Stimulated activated effector memory CD8-positive, alpha-beta T cell treated with anti-CD3 and anti-CD28 coated beads, Interleukin-12 subunit alpha, Interleukin-12 subunit beta, amount 100 ng/mL, for 72 hours (primary cell): ENCODE results near the gene PSENEN.

Experiments
- ATAC-seq: fragments of 150-1000 bp; cut with Tn5 transposase; 2 replicates; pipeline ENCODE4 v1.10.0; 2021
- DNase-seq, 2 donors: peaks; one replicate each; pipeline ENCODE4 v3.0.0; 2021 to 2022; ENCODE audit warnings: low spot score in 2 of 2
- H3K27ac Mint-ChIP-seq: one replicate; pipeline ENCODE4 v1.8.0; 2022; ENCODE audit warnings: mild to moderate bottlenecking, mixed read lengths
- H3K36me3 Mint-ChIP-seq: one replicate; pipeline ENCODE4 v1.8.0; 2022; ENCODE audit warnings: mild to moderate bottlenecking, mixed read lengths
- H3K4me1 Mint-ChIP-seq: one replicate; pipeline ENCODE4 v1.8.0; 2022; ENCODE audit warnings: mixed read lengths
- H3K4me3 Mint-ChIP-seq: one replicate; pipeline ENCODE4 v1.8.0; 2022; ENCODE audit warnings: mild to moderate bottlenecking, mixed read lengths
- H3K9me3 Mint-ChIP-seq: one replicate; pipeline ENCODE4 v1.8.0; 2022; ENCODE audit warnings: mixed read lengths

PSENEN gene

GRCh38 chr19:35738021-35738886 lies 7.2 kb upstream of the PSENEN start:
- Mint-ChIP-seq H3K4me1 (peaks cover 63% of the 10 kb centered on the region), H3K4me3 (peak overlapping the region; percentile 94), H3K36me3 (peaks cover 98% of the 10 kb centered on the region), H3K27ac (peak overlapping the region; percentile 81), H3K9me3 (no peaks in the 10 kb centered on the region)
- no peak for DNase-seq
- no peak for ATAC-seq

- no peak for DNase-seq
- Mint-ChIP-seq H3K27ac (peak overlapping the region; percentile 67), H3K4me3 (peak overlapping the region; percentile 94), H3K4me1 (peaks cover 66% of the 10 kb centered on the region), H3K9me3 (no peaks in the 10 kb centered on the region), H3K36me3 (peaks cover 92% of the 10 kb centered on the region)
- ATAC-seq: no peak
Measured at GRCh38 chr19:35738887-35739229, 6.6 kb upstream of the PSENEN start.

GRCh38 chr19:35739275-35740107 lies 6.0 kb upstream of the PSENEN start:
- Mint-ChIP-seq H3K36me3 (peaks cover 88% of the 10 kb centered on the region), H3K4me1 (peaks cover 66% of the 10 kb centered on the region), H3K9me3 (no peaks in the 10 kb centered on the region), H3K27ac (peak overlapping the region; percentile 67), H3K4me3 (peak overlapping the region; percentile 94)
- ATAC-seq: no peak
- no peak for DNase-seq

GRCh38 chr19:35740108-35740422 lies 5.4 kb upstream of the PSENEN start:
- H3K9me3 Mint-ChIP-seq: no peaks in the 10 kb centered on the region
- DNase-seq: no peak
- peak; percentile 11 for ATAC-seq

GRCh38 chr19:35740423-35741202 lies 4.8 kb upstream of the PSENEN start:
- peaks cover 88% of the 10 kb centered on the region for H3K36me3 Mint-ChIP-seq
- H3K4me1 Mint-ChIP-seq: peaks cover 67% of the 10 kb centered on the region
- peak; percentile 87 to 98 for DNase-seq
- H3K27ac Mint-ChIP-seq: peak overlapping the region; percentile 94
- peak; percentile 78 for ATAC-seq
- peak overlapping the region; percentile 94 for H3K4me3 Mint-ChIP-seq
- no peaks in the 10 kb centered on the region for H3K9me3 Mint-ChIP-seq

More at GRCh38 chr19:35740108-35740422, 5.4 kb upstream of the PSENEN start:
- peaks cover 66% of the 10 kb centered on the region for H3K4me1 Mint-ChIP-seq
- H3K36me3 Mint-ChIP-seq: peaks cover 88% of the 10 kb centered on the region
- H3K4me3 Mint-ChIP-seq: peak overlapping the region; percentile 94
- H3K27ac Mint-ChIP-seq: peak overlapping the region; percentile 94

- Mint-ChIP-seq H3K4me1 (peaks cover 69% of the 10 kb centered on the region), H3K36me3 (peaks cover 82% of the 10 kb centered on the region), H3K9me3 (no peaks in the 10 kb centered on the region), H3K27ac (peak overlapping the region; percentile 94), H3K4me3 (peak overlapping the region; percentile 94)
- DNase-seq: no peak
- ATAC-seq: no peak
Measured at GRCh38 chr19:35741203-35741515, 4.3 kb upstream of the PSENEN start.

- Mint-ChIP-seq H3K9me3 (no peaks in the 10 kb centered on the region), H3K4me1 (peaks cover 70% of the 10 kb centered on the region), H3K4me3 (peak within 1 kb of the TSS; percentile 94), H3K27ac (peak within 1 kb of the TSS; percentile 99), H3K36me3 (peaks cover 72% of the 10 kb centered on the region)
- peak; percentile 67 to 83 for DNase-seq
- ATAC-seq: peak; percentile 3
Measured at GRCh38 chr19:35742121-35742724, 3.2 kb upstream of the PSENEN start, which contains the start of gene IGFLR1. TSS of gene IGFLR1 (minus strand) at chr19:35742452. CDS start at chr19:35741180, 1,272 bp downstream.

GRCh38 chr19:35743640-35744429 lies 1.6 kb upstream of the PSENEN start:
- Mint-ChIP-seq H3K4me1 (peaks cover 71% of the 10 kb centered on the region), H3K9me3 (no peaks in the 10 kb centered on the region), H3K27ac (peak overlapping the region; percentile 100), H3K4me3 (peak overlapping the region; percentile 94), H3K36me3 (peaks cover 65% of the 10 kb centered on the region)
- no peak for DNase-seq
- no peak for ATAC-seq

- H3K4me3 Mint-ChIP-seq: peak overlapping the region; percentile 94
- peaks cover 57% of the 10 kb centered on the region for H3K36me3 Mint-ChIP-seq
- peak overlapping the region; percentile 100 for H3K27ac Mint-ChIP-seq
- peaks cover 71% of the 10 kb centered on the region for H3K4me1 Mint-ChIP-seq
- no peaks in the 10 kb centered on the region for H3K9me3 Mint-ChIP-seq
- DNase-seq: peak; percentile 78 to 96
- peak; percentile 72 for ATAC-seq
Measured at GRCh38 chr19:35744430-35745327, 772 bp upstream of the PSENEN start.

GRCh38 chr19:35746087-35746462 lies 624 bp downstream of the PSENEN start:
- H3K27ac Mint-ChIP-seq: peak overlapping the region; percentile 100
- H3K9me3 Mint-ChIP-seq: no peaks in the 10 kb centered on the region
- H3K36me3 Mint-ChIP-seq: peaks cover 43% of the 10 kb centered on the region
- ATAC-seq (no peak), DNase-seq (no peak)
- peaks cover 76% of the 10 kb centered on the region for H3K4me1 Mint-ChIP-seq
- H3K4me3 Mint-ChIP-seq: peak overlapping the region; percentile 94

- H3K27ac Mint-ChIP-seq: peak overlapping the region; percentile 100
- DNase-seq: no peak
- peak overlapping the region; percentile 94 for H3K4me3 Mint-ChIP-seq
- peaks cover 76% of the 10 kb centered on the region for H3K4me1 Mint-ChIP-seq
- no peaks in the 10 kb centered on the region for H3K9me3 Mint-ChIP-seq
- peaks cover 39% of the 10 kb centered on the region for H3K36me3 Mint-ChIP-seq
- no peak for ATAC-seq
Measured at GRCh38 chr19:35746531-35746930, 1.1 kb downstream of the PSENEN start.

- Mint-ChIP-seq H3K27ac (peak within 1 kb of the TSS; percentile 90), H3K4me3 (peak within 1 kb of the TSS; percentile 96), H3K9me3 (no peaks in the 10 kb centered on the region), H3K36me3 (peaks cover 23% of the 10 kb centered on the region), H3K4me1 (peaks cover 63% of the 10 kb centered on the region)
- DNase-seq (peak; percentile 95 to 99), ATAC-seq (peak; percentile 82)
Measured at GRCh38 chr19:35748106-35749020, 2.9 kb downstream of the PSENEN start, which contains the start of gene LIN37. TSS of gene LIN37 (plus strand) at chr19:35748576. CDS start at chr19:35748725, 149 bp downstream.
